Heart left ventricle (tissue), 13 donors: ENCODE measurements around the gene SOCS3.

Experiments used
- POLR2A ChIP-seq, 2 donors: fragments of 450-650 bp; IDR thresholded peaks; one replicate each; pipeline ENCODE4 v1.6.1; 2017; ENCODE audit warnings: antibody characterized with exemption in 2 of 2, mild to moderate bottlenecking in 2 of 2, moderate library complexity in 2 of 2
- TF ChIP-seq, protein P1 (sequence below), 12 donors: fragments of 200-600 bp; sonication (generic) in 4 of 12; IDR thresholded peaks; one replicate each; pipeline versions ENCODE4 v1.5.0 to v1.8.0; 2018 to 2022; ENCODE audit warnings: antibody characterized with exemption in 12 of 12, mild to moderate bottlenecking in 5 of 12
- donor health status: ischemic (EF 13 %, LVEDD 7.1; RV severe dilation, severe dysfunction).
- donor health status: DM: no; HTN: yes; CAD: no.
- donor health status: DM: no; HTN: no; CAD: no.
- donor health status: ischemic (EF 25% LVEDD 6.9; RV normal size, moderate dysfunction).
- donor health status: ischemic (EF 25% LVEDD 5.7; RV mildly dilated, moderate dysfunction).
- donor health status: ischemic (EF 35%, LVEDD 5.7; RV mildly dilated, moderate dysfunction).
- donor health status: nonischemic (EF 11% LVEDD 7.7; RV severe dilation, severe dysfunction).
- donor health status: DM: yes; HTN: yes; CAD: no.
- donor health status: PGD.
- donor health status: ischemic (EF 29% LVEDD 5.4; RV normal size, mild dysfunction).
- donor health status: nonischemic (EF 23%, LVEDD 6.1; RV moderate dilation, normal function).

DNA sequence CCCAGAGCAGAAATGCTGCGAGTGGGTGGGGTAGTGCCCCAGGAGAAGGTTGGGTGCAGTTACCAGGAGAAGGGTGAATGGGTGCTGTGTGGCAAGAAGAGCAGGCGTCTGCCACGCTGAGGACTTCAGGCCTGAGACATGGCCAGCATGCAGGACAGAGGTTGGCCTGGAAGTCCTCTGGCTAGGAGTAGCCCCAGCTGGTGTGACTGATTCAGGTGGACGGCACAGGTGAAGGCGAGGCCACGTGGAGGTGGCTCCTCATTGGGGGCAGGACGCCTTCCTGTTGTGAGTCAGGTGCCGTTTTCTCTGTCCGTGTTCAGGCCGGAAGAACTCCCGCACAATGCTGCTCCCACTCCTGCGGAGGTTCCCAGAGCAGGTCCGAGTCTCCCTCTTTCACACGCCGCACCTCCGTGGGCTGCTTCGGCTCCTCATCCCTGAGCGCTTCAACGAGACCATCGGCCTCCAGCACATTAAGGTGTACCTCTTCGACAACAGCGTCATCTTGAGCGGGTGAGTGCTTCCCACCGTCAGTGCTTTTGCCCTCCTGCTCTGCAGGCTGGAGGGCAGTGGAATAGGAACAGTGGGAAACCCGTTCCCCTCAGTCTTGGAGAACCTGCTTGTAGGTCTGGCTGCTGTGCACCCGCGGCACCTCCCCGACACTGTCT is 39.3 kb upstream of the SOCS3 start:
- no peak for TF ChIP-seq POLR2A (IDR thresholded peaks at IDR 0.05)
- TF ChIP-seq, protein P1, sequence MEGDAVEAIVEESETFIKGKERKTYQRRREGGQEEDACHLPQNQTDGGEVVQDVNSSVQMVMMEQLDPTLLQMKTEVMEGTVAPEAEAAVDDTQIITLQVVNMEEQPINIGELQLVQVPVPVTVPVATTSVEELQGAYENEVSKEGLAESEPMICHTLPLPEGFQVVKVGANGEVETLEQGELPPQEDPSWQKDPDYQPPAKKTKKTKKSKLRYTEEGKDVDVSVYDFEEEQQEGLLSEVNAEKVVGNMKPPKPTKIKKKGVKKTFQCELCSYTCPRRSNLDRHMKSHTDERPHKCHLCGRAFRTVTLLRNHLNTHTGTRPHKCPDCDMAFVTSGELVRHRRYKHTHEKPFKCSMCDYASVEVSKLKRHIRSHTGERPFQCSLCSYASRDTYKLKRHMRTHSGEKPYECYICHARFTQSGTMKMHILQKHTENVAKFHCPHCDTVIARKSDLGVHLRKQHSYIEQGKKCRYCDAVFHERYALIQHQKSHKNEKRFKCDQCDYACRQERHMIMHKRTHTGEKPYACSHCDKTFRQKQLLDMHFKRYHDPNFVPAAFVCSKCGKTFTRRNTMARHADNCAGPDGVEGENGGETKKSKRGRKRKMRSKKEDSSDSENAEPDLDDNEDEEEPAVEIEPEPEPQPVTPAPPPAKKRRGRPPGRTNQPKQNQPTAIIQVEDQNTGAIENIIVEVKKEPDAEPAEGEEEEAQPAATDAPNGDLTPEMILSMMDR (IDR thresholded peaks at IDR 0.05), result no peak
